Caco-2 (cell line): ENCODE measurements around the gene TENM4. TPM values are rescaled to one million over a fixed set of nuclear protein-coding genes. Genes with fewer than 3 reads are reported as not detected.
A peak's percentile ranks its signal among the peaks of the same experiment; 100 is the strongest.
"Not testable (repeated sequence)": the region's sequence is repeated elsewhere in the genome, so short reads cannot be mapped to it uniquely, and the experiment has no call there.

ENCODE experiments used
- BruUV-seq: library from RNA; stranded (reverse); fragments of 400-500 nt; replicated peaks from 2 replicates; lab custom pipeline; 2021; lab: Mats Ljungman, UMichigan
- CTCF ChIA-PET: fragments of 300-600 bp; sonication (Branson Sonifier 250); formaldehyde crosslinking; loops from one replicate; lab custom pipeline; 2022; ENCODE audit warnings: antibody characterized with exemption; lab: Charles Lee
- POLR2A ChIA-PET: fragments of 300-600 bp; sonication (Branson Sonifier 250); formaldehyde crosslinking; loops from one replicate; lab custom pipeline; 2022; ENCODE audit warnings: antibody characterized with exemption; lab: Charles Lee
- DNase-seq, 2 experiments: peaks; one replicate each; pipeline versions ENCODE4 v3.0.0 to v3.0.0-alpha.2; 2020 to 2022
- H3K27me3 ChIP-seq: replicated peaks from 2 replicates; pipeline ENCODE4 v1.6.0; 2011; ENCODE audit warnings: low read length; ENCODE audit not compliant: control insufficient read depth, insufficient read depth
- H3K36me3 ChIP-seq: 2 replicates; pipeline ENCODE4 v1.5.1; 2011; ENCODE audit warnings: low read length; ENCODE audit not compliant: control insufficient read depth, insufficient read depth
- H3K4me1 ChIP-seq: fragments of 250-450 bp; sonication (Bioruptor Pico); 2 replicates; pipeline ENCODE4 v1.5.1; 2020; ENCODE audit warnings: mild to moderate bottlenecking
- H3K4me3 ChIP-seq: 2 replicates; pipeline ENCODE4 v1.5.1; 2011; ENCODE audit warnings: low read depth, mild to moderate bottlenecking, control low read depth, low read length
- H3K9me3 ChIP-seq: fragments of 250-450 bp; sonication (Bioruptor Pico); 2 replicates; pipeline ENCODE4 v1.5.1; 2020; ENCODE audit warnings: mild to moderate bottlenecking, moderate library complexity
- H3K27ac Mint-ChIP-seq: one replicate; pipeline ENCODE4 v1.8.0; 2022; ENCODE audit warnings: mixed read lengths; ENCODE audit not compliant: unreplicated experiment
- H3K27me3 Mint-ChIP-seq: one replicate; pipeline ENCODE4 v1.8.0; 2022; ENCODE audit warnings: mixed read lengths; ENCODE audit not compliant: insufficient read depth, unreplicated experiment
- H3K36me3 Mint-ChIP-seq: one replicate; pipeline ENCODE4 v1.8.0; 2022; ENCODE audit warnings: mild to moderate bottlenecking, mixed read lengths; ENCODE audit not compliant: insufficient read depth, unreplicated experiment
- H3K4me1 Mint-ChIP-seq: one replicate; pipeline ENCODE4 v1.8.0; 2022; ENCODE audit warnings: low read depth, mixed read lengths; ENCODE audit not compliant: unreplicated experiment
- H3K4me3 Mint-ChIP-seq: one replicate; pipeline ENCODE4 v1.8.0; 2022; ENCODE audit warnings: mild to moderate bottlenecking, moderate library complexity, mixed read lengths; ENCODE audit not compliant: unreplicated experiment
- H3K9me3 Mint-ChIP-seq: one replicate; pipeline ENCODE4 v1.8.0; 2022; ENCODE audit warnings: mixed read lengths; ENCODE audit not compliant: unreplicated experiment
- CTCF ChIP-seq, 2 experiments: fragments of 200-600 bp in 1 of 2; IDR thresholded peaks; 1 replicate in 1 of 2; 2 replicates in 1 of 2; pipeline versions ENCODE4 v1.5.1 to v1.8.0; 2011 to 2022; ENCODE audit warnings: antibody characterized with exemption in 1 of 2, control low read depth in 1 of 2, inconsistent platforms in 1 of 2, low read depth in 1 of 2, low read length in 1 of 2, mild to moderate bottlenecking in 1 of 2, moderate library complexity in 1 of 2; ENCODE audit not compliant: insufficient read depth in 1 of 2, severe bottlenecking in 1 of 2, unreplicated experiment in 1 of 2
- intact Hi-C: fragments of 100-400 bp; cut with micrococcal nuclease; formaldehyde crosslinking; loops from one replicate; pipeline ENCODE4 v1.10.0; 2022; ENCODE audit not compliant: unreplicated experiment
- total RNA-seq: library from RNA; stranded (reverse); gene quantifications from 2 replicates; pipeline ENCODE4 v1.2.3, GENCODE V29; 2022

TENM4 gene
- total RNA-seq, 1 experiment from 2014 or later = 1.1 TPM

GRCh38 chr11:78641541-78641940 is 799.3 kb downstream of the TENM4 start:
- intact Hi-C loops = loop anchor here (10.0 kb wide), 1 partner anchor 613 kb away; no protein-coding TSS in a partner anchor
- no peak for TF ChIP-seq CTCF (IDR thresholded peaks at IDR 0.05; ENCODE audit: insufficient read depth in 1 of 2, low read depth in 1 of 2, low read length in 1 of 2, severe bottlenecking in 1 of 2, unreplicated experiment in 1 of 2)
- no peak overlapping the region for H3K4me3 Mint-ChIP-seq

GRCh38 chr11:78638704-78639380 is 802.0 kb downstream of the TENM4 start:
- Mint-ChIP-seq H3K4me3 (no peak overlapping the region), H3K9me3 (peaks cover 24% of the 10 kb centered on the region), H3K27me3 (peaks cover 26% of the 10 kb centered on the region), H3K4me1 (no peaks in the 10 kb centered on the region), H3K36me3 (no peaks in the 10 kb centered on the region), H3K27ac (no peak overlapping the region)
- Histone ChIP-seq H3K36me3 (no peaks in the 10 kb centered on the region), H3K4me1 (no peaks in the 10 kb centered on the region), H3K4me3 (no peak overlapping the region), H3K9me3 (peaks cover 10% of the 10 kb centered on the region), H3K27me3 (no peaks in the 10 kb centered on the region)
- DNase-seq = peak in 1 of 2 experiments; percentile 36
- no TSS peak for BruUV-seq
- CTCF ChIA-PET = interaction anchor here (1.6 kb wide), 1 partner anchor 76 kb away, joined by 7 read pairs; no protein-coding TSS in a partner anchor
- TF ChIP-seq CTCF (IDR thresholded peaks at IDR 0.05; ENCODE audit: insufficient read depth in 1 of 2, low read depth in 1 of 2, low read length in 1 of 2, severe bottlenecking in 1 of 2, unreplicated experiment in 1 of 2) = no peak
- POLR2A ChIA-PET = no interaction called here
- intact Hi-C loops = no loop called here

More at GRCh38 chr11:78641541-78641940, 799.3 kb downstream of the TENM4 start:
- Mint-ChIP-seq H3K36me3 (no peaks in the 10 kb centered on the region), H3K9me3 (peaks cover 9% of the 10 kb centered on the region), H3K27me3 (peaks cover 18% of the 10 kb centered on the region), H3K27ac (no peak overlapping the region), H3K4me1 (no peaks in the 10 kb centered on the region)
- no peaks in the 10 kb centered on the region for H3K4me1 ChIP-seq
- no peaks in the 10 kb centered on the region for H3K27me3 ChIP-seq
- POLR2A ChIA-PET = no interaction called here
- no TSS peak for BruUV-seq
- CTCF ChIA-PET = no interaction called here
- DNase-seq = no peak
- peaks cover 10% of the 10 kb centered on the region for H3K9me3 ChIP-seq
- H3K4me3 ChIP-seq = no peak overlapping the region
- no peaks in the 10 kb centered on the region for H3K36me3 ChIP-seq

- H3K4me3 ChIP-seq, BruUV-seq, H3K27ac Mint-ChIP-seq, H3K27me3 ChIP-seq, H3K4me1 Mint-ChIP-seq, H3K4me3 Mint-ChIP-seq, POLR2A ChIA-PET, H3K36me3 ChIP-seq, H3K36me3 Mint-ChIP-seq, H3K4me1 ChIP-seq, intact Hi-C loops: not testable (repeated sequence)
- peak in 1 of 2 experiments; percentile 16 for DNase-seq
- Mint-ChIP-seq H3K27me3 (peaks cover 23% of the 10 kb centered on the region), H3K9me3 (peaks cover 25% of the 10 kb centered on the region)
- H3K9me3 ChIP-seq = peaks cover 10% of the 10 kb centered on the region
- CTCF ChIA-PET = interaction anchor here (0.7 kb wide), 1 partner anchor 708 kb away, joined by 4 read pairs; no protein-coding TSS in a partner anchor
These were observed 803.3 kb downstream of the TENM4 start for GRCh38 chr11:78637527-78637926.
